Uterus (tissue), 2 donors: Measurements from ENCODE around the gene OXTR.

Experiments used
- POLR2A ChIP-seq, 2 donors: fragments of 450-650 bp; IDR thresholded peaks; one replicate each; pipeline ENCODE4 v1.6.1; 2016; ENCODE audit warnings: antibody characterized with exemption in 2 of 2, mild to moderate bottlenecking in 1 of 2, moderate library complexity in 1 of 2
- TF ChIP-seq, protein P1 (sequence below), 4 experiments: fragments of 200-600 bp in 2 of 4; fragments of 450-650 bp in 2 of 4; sonication (generic) in 2 of 4; IDR thresholded peaks; one replicate each; pipeline ENCODE4 v1.5.1; 2016 to 2019; ENCODE audit warnings: antibody characterized with exemption in 4 of 4, mild to moderate bottlenecking in 2 of 4, moderate library complexity in 1 of 4

DNA sequence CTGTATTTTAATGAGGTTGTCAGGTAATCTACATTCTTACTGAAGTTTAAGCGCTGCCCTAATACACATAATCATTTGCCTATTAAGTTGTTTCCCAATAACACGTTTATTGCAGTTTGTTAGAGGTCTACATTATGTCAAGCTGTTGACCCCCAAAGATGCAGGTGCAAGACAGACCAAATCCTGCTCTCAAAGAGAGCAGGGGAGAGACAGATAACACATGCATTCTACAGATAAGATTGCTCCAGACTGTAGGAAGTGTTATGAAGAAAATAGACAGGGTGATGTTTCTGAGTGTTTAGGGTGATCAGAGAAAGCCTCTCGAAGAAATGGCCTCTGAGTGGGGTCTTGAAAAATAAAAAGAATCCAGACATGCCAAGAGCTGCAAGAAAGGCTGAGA is 24.8 kb upstream of the OXTR start:
- TF ChIP-seq, protein P1, sequence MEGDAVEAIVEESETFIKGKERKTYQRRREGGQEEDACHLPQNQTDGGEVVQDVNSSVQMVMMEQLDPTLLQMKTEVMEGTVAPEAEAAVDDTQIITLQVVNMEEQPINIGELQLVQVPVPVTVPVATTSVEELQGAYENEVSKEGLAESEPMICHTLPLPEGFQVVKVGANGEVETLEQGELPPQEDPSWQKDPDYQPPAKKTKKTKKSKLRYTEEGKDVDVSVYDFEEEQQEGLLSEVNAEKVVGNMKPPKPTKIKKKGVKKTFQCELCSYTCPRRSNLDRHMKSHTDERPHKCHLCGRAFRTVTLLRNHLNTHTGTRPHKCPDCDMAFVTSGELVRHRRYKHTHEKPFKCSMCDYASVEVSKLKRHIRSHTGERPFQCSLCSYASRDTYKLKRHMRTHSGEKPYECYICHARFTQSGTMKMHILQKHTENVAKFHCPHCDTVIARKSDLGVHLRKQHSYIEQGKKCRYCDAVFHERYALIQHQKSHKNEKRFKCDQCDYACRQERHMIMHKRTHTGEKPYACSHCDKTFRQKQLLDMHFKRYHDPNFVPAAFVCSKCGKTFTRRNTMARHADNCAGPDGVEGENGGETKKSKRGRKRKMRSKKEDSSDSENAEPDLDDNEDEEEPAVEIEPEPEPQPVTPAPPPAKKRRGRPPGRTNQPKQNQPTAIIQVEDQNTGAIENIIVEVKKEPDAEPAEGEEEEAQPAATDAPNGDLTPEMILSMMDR (IDR thresholded peaks at IDR 0.05) = no peak
- no peak for TF ChIP-seq POLR2A (IDR thresholded peaks at IDR 0.05)
